T-helper 2 cell (primary cell): ENCODE measurements around the gene NOC2L.

ENCODE experiments used
- DNase-seq, 5 experiments: peaks; one replicate each; pipeline versions ENCODE4 v3.0.0 to v3.0.0-alpha.2; 2012 to 2022

The NOC2L gene

DNA sequence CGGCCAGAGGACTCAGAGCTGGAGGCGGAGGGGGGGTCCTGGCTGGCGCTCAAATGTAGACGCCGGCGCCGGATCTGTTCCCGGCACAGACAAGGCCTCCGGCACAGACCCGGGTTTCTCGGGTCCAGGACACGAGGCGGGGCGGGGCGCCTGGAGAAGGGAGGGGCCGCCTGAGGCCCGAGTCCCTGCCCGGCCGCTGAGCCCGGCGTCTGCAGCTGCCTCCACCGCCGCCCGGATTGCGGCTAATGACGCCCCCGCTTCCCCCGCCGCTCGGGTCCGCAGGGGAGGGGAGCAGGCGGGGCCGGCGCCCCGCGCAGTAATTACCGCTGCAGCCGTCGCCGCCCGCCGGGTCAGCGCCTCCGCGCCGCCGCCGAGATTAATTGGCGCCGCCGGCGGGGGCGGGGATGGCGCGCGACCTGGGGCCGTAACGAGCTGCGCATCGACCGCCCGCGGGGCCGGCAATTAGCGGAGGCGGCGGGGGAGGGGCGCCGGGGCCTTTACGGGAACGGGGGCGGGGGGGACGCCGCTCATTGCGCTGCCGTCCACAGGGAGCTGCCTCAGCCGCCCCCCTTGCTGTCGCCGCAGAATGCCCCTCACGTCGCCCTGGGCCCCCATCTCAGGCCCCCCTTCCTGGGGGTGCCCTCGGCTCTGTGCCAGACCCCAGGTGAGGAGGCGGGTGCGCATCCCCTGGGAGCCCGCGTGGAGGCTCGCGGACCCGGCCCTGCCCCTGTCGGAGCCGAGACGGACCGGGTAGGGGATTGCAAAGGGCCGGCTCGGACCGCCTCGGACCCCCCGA is 17.3 kb downstream of the NOC2L start:
- no peak for DNase-seq

DNA sequence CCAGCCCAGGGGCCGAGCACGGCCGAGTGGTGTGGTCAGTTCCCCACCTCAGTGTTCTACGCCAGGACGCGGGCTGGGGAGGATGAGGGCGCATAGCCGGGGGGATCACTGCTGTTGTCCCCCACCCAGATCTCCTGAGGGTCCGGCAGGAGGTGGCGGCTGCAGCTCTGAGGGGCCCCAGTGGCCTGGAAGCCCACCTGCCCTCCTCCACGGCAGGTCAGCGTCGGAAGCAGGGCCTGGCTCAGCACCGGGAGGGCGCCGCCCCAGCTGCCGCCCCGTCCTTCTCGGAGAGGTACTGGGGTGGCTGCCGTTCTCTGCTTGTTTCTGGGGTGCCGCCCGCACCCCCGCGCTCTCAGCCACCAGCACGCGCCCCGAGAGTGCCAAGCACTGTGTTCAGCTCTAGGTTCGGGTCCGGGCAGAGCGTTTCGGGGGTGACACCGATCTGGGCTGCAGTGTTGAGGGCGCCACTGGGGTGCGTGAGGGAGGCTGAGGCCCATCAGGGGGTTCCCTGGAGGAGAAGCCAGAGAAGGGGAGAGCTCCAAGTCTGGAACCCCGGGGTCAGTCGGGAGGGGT is 18.0 kb downstream of the NOC2L start:
- DNase-seq, result no peak

DNA sequence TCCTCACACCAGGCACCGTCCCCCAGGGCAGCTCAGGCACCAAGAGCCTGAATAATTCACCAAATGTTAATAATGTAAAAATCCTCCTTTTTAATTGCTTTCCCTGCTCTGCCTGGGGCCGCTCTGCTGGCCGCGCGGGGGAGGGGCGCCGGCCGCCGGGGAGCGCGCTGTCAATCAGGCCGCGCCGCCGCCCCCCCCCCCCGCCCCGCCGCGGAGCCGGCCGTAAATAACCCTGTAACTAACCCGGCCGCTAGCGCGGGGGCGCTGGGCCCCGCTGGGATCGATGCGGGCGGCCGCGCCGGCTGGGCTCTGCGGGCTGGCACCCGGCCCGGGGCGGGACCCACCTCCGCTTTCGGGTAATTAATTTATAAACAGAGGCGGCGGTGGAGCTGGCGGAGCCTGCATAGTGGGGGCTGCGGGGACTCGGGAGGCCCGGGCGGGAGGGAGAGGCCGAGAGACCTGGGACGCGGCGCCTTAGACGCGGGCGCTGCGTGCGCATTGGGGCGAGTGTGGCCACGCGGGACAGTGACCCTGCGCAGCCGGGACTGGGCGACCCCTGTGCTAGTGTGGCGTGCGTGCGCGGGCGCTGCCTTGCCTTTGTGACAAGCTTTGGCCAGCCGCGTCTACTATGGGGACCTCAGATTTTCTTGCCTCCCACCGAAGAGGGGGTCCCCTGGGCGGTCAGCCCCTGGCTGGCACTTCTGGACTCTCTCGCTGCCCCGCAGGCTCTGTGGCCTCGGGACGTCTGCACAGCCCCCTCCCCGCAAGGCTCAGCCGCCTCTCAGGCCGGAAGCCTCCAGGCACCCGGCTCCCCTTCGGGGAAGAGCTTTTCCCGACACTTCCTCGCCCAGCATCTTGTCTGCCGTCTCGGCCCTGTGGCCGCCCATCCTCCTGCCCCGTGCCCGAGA is 18.7 kb downstream of the NOC2L start:
- no peak for DNase-seq

DNA sequence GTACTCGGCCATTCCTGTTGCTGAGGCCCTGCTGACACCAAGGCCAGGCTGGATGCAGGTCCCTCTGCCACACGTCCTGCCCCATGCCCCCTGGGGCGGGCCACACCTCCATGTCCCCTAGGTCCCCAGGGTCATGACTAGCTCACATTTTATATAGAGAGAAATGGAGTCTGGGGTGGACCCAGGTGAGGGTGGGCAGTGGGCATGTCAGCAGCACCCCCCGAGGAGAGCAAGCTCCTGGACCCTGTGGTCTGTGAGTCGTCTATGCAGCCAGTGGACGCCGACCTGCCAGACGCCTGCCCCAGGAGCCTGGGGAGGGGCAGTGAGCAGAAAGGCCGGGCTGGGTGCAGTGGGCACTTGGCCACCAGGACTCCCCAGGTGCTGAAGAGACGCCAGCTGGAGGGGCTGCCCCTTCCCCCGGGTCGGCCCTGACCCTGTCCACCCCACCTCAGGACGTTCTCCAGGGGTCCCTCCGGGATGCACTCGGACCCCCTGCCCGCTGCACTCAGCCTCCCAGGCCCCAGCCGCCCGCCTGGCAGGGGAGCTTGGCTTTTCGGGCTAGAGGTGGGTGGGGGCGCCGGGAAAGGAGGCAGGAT is 19.4 kb downstream of the NOC2L start:
- no peak for DNase-seq

DNA sequence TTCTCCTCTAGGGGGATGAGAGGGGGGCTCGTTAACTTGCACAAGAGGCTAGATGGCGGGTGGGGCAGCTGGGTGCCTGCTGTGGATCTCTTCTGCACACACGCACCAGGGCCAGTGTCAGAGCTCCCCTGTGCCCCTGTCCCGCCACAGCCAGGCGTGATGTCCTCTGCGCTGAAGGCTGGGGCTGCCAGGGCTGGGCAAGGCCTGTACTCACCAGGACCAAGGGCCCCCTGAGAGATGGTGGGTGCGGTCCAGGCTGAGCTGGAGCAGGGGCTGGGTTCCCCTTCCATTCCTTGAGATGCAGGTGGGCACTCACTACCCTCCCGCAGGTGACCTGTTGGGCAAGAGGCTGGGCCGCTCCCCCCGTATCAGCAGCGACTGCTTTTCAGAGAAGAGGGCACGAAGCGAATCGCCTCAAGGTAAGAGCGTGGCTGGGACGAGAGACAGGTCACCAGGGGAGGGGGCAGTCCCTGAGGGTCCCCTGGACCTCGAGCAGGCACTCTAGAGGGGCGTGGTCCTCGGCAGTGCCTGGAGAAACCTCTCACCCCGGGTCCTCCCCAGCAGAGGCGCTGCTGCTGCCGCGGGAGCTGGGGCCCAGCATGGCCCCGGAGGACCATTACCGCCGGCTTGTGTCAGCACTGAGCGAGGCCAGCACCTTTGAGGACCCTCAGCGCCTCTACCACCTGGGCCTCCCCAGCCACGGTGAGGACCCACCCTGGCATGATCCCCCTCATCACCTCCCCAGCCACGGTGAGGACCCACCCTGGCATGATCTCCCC is 20.2 kb downstream of the NOC2L start:
- DNase-seq, result no peak

DNA sequence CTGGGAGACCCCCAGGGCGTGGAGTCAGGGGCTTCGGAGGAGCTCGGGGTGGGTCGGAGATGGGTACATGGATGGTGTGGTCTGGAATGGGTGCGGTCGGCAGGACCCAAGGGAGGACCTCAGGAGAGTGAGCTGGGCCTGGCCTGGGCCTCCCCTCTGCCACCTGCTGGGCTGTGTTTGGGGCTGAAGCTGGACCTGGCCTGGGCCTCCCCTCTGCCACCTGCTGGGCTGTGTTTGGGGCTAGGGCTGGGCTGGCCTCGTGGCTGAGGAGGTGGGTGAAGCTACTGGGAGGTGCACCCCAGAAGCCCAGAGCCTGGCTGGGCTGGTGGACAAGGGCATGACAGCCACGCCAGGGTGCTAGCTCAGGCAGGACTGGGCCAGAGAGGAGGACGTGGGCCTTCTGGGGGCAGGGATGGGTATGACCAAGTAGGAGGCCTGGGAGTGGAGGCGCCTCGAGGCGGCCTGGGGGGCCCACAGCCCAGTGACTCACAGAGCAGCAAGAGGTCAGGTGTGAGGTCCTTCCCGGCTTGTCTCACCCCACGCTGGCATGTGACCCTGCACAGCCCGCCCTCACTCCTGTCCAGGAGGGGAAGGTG is 20.9 kb downstream of the NOC2L start:
- DNase-seq, result no peak

DNA sequence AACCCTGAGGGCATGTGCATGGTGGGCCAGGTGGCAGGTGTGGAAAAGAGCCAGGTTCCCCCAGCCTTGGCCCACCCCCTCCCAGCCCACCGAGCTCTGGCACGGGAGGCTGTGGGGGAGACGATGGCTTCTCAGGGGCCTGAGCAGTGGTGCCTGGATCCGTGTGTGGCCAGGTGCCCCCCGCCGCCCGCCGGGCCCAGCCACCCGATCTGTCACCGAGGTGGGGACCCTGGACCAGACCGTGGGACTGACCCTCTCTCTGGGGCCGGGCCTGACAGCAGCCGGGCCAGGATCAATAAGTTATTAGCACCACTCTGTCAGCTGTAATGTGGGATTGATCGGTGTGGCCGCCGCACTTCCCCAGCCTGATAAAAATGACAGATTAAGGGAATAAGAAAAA is 21.5 kb downstream of the NOC2L start:
- no peak for DNase-seq

DNA sequence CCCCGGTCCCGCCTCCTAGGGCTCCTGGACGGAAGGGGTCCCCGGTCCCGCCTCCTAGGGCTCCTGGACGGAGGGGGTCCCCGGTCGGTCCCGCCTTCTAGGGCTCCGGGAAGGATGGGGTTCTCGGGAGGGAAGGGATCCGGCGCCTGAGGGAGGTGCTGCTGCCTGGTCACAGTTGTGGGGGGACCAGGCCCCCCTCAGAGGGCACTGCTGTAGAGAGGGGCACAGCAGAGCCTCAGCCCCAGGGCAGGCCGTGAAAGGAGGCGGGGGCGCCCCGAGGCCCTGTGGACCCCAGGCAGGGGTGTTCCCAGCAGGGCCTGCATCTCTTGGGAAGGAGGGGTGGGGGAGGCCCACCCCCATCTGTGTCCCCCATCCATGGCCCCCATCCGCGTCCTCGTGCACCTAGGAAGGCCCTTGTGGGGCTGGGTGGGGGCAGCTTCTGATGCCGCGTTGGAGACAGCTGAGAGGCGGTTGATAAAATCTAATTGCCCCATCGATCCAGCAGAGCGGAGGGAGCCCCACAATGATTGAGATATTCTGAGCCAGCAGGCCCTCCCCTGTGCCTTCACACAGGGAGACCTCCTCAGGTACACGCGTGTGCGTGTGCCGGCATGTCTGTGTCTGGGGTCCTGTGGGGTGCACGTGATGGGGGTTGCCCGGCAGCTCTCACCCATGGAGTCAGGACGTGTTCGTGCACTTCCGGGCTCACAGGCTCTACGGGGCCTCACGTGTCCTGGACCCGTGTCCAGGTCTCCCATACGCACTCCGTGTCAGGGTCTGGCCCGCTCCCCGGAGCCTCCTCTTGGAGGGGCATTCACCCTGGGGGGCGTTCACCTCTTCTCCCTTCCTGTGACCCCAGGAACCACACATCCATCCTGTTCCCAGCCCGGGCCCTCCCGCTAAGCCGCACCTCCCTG is 22.4 kb downstream of the NOC2L start:
- DNase-seq, result no peak

DNA sequence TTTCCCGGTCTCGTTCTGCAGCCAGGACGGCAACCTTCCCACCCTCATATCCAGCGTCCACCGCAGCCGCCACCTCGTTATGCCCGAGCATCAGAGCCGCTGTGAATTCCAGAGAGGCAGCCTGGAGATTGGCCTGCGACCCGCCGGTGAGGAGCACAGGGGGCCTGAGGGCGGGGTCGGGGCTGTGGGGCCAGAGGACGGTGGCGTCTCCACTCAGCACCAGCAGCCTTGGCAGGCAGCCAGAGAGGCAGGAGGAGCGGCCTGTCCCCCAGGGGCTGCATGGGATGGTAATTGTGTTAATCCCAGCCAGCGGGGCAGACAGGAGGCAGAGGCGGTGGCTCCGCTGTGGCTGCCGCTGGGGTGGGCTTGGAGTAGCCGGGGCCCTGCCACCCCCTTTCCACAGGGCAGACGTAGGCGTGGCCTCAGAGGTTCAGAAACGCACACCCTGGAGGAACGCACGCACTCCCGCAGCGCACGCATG is 23.3 kb downstream of the NOC2L start:
- no peak for DNase-seq

DNA sequence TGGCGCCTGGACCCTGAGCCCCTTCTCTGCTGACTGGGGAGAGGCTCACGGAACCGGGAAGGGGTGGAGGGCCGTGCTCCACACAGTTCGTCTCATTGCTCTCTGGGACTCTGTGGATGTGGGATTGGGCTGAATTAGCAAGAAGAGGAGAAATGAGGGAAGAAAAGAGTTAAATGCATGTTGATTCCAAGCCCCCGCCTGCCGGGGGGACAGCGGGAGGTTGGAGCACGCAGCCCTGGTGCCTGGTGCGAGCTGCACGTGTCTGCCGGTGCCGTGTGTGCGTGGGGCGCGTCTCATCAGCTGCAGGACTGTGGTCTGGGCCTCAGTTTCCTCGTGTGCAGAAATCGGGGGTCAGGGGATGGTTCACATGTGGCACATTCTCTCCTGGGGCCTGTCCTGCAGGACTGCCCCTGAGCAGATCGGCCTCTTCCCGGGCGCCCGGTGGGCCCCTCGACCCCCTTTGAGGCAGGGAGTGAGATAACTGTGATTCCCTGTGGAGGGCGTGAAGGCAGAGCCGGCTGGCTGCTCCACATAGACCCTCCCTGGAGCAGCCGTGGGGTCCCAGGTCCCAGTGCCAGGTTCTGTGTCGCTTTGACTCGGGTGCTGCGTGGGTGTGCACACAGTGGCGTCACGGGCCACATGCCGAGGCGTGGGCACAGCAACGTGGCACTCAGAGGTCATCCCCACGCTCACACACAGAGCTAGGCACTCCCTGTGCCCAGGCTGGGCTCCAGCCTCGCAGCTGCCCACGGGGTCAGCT is 23.9 kb downstream of the NOC2L start:
- no peak for DNase-seq

DNA sequence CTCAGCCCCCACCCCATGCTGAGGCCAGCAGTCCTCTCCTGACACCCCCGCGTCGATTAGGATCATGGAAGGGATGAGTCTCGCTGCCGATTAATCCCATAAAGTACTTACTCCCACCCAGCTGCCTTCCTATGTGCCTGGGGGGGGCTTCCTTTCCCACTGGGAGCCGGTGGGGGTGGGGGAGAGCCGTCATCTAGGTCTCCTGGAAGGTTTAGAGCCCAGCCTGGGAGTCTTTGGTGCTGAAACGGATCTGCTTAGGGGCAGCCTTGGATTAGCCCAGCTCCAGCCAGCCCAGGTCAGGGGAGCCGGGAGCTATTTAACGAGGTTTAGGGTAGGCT is 25.5 kb downstream of the NOC2L start:
- no peak for DNase-seq

DNA sequence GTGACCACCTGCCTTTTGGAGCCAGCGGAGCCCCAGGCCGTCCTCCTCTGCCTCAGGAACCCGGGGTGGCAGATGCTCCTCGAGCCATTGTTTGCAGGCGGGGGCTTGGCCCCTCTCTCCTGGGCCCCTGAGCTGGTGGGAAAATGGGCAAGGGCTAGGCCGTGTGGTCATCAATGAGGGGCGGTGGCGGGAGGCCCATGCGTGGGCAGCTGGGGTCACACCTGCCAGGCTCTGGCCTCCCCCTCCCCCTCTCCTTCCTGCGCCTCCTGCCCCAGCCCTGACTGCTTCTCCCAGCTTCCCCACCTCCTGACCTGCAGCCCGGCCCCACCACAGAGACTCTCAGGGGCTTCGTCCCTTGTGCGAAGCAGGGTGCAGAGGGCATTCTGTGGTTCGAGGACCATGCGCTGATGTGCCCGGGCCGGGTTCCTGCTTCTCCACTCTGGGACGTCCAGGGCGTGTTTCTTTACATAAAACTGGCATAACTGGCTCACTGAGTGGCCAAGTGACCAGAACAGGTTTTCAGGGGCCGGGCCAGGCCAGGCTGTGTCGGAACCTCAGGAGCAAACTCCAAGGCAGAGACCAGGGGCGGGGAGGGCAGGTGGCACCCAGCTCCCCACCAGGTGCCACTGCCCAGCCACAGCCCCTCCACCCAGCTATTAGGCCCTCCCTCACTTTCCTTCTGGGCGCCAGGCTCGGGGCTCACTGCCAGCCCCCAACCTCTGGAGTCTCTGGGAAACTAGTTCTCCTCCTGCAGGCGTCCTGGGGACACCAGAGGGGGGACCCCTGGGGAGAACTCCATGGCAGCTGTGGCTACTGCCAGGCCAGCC is 26.1 kb downstream of the NOC2L start:
- DNase-seq, result no peak

DNA sequence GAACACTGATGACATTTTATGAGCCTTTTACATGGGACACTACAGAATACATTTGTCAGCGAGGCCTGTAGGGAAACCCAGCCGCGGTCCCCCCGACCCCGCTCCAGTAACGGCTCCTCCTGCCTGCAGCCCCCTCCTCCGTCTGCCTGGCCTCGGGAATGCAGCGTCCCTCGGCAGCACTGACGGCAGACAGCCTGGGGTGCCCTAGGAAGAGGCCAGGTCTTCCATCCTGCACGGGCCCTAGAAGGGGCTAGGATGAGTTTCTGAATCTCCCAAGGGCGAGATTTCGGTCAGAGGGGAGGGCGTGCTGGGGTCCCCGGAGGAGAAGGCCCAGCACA is 26.9 kb downstream of the NOC2L start:
- DNase-seq, result no peak

DNA sequence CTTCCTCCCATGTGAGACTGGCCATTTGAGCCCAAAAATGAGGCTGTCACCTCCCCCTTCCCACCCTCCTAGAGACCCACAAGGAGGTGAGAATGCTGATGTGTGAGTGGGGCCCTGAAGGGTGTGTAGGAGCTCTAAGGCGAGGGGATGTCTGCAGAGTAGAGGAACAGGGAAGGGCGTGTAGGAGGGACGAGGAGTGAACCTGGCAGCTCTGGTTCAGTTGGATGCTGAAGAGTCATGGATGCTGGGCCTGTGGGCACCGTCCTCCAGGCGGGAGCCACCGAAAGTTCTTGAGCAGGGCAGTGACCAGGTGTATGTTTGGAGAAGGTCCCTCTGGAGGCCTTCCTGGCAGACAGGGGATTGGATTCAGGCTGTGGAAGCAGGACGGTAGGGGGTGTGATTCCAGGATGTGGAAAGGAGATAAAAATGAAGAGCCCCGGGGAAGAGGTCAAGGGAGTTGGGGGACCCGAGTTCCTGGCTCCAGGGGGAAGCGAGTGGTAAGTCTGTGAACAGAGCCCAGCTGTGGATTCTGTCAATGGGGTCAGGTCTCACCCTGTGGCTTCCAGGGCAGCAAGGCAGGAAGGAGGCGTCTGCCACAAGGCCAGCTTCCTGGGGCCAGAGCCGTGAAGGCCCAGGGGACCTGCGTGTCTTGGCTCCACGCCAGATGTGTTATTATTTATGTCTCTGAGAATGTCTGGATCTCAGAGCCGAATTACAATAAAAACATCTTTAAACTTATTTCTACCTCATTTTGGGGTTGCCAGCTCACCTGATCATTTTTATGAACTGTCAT is 27.5 kb downstream of the NOC2L start:
- DNase-seq, result no peak

DNA sequence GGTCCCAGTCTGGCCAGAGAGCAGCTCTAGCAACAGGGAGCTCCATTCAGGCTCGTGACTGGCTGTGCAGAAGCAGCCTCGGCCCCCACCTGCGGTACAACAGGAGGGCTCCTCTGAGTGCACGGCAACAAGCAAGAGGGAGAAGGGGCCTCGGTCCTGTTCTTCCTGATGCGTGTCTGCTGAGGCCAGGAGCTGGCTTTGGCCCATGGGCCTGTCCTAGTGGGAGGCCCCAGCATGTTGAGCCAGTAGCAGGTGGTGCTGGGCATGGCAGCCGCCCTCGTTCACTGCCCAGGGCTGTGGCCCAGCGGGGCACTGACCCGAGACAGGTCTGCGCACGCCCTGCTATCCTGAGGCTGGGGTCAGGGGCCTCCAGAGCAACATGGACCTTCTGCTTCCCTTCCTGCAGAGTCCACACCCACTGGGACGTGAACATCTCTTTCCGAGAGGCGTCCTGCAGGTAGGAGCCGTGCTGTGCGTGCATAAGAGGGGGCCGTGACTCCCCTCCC is 28.4 kb downstream of the NOC2L start:
- DNase-seq, result no peak

DNA sequence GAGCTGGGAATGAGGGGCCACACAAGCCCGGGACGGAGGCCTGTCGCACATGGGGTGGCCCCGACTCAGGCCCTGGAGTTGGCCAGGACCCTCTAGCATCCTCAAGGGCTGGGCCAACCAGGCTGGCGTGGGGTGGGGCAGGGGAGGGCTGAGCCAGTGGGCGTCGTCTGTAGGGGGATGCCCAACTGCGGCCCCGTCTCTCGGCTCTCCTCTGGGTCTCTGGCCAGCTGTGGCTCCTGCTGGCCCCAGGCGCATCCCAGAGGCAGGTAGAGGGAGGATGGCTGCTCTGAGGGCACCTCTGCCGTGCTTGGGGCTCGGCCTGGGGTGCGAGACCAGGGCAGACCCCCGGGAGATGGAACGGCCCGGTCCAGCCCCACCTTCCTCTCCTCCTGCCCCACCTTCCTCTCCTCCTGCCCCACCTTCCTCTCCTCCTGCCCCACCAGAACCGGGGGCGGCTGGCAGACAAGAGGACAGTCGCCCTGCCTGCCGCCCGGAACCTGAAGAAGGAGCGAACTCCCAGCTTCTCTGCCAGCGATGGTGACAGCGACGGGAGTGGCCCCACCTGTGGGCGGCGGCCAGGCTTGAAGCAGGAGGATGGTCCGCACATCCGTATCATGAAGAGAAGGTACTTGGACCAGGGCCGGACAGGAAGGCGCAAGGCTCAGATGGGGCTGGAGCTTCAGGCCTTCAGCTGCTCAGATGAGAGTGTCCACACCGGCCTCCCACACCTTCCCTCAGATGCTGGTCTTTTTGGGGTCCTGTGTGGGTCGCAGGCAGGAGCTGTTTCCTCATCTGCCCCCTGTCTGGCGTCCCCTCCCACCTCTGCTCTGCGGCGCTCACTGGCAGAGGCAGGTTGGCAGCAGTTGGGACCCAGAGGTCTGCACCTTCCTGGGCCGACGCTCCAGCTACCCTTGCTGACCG is 29.1 kb downstream of the NOC2L start:
- no peak for DNase-seq
